Activated naive CD4-positive, alpha-beta T cell treated with anti-CD3 and anti-CD28 coated beads, Interleukin-2, amount 50 U/mL, for 72 hours (primary cell): ENCODE results near the gene PLEKHA7. TPM values are rescaled to one million over a fixed set of nuclear protein-coding genes. Genes with fewer than 3 reads are reported as not detected.
"Not testable (repeated sequence)": the region's sequence is repeated elsewhere in the genome, so short reads cannot be mapped to it uniquely, and the experiment has no call there.

Experiments
- ATAC-seq, 2 donors: fragments of 150-1000 bp; cut with Tn5 transposase; 2 replicates each; pipeline ENCODE4 v1.10.0; 2021; ENCODE audit warnings: mild to moderate bottlenecking in 2 of 2, moderate library complexity in 2 of 2
- DNase-seq, 2 donors: peaks; one replicate each; pipeline ENCODE4 v3.0.0; 2021 to 2022; ENCODE audit warnings: low spot score in 2 of 2
- H3K27ac Mint-ChIP-seq, 2 donors: one replicate each; pipeline ENCODE4 v1.8.0; 2022; ENCODE audit warnings: mild to moderate bottlenecking in 2 of 2, mixed read lengths in 2 of 2
- H3K36me3 Mint-ChIP-seq, 2 donors: one replicate each; pipeline ENCODE4 v1.8.0; 2022; ENCODE audit warnings: mixed read lengths in 2 of 2
- H3K9me3 Mint-ChIP-seq, 2 donors: one replicate each; pipeline ENCODE4 v1.8.0; 2022; ENCODE audit warnings: mixed read lengths in 2 of 2
- total RNA-seq, 2 donors: library from RNA; stranded (reverse); gene quantifications; one replicate each; pipeline ENCODE4 v1.2.3, GENCODE V29; 2022

PLEKHA7 gene
- total RNA-seq, 2 donors from 2014 or later, result 3.6 to 5.7 TPM

DNA sequence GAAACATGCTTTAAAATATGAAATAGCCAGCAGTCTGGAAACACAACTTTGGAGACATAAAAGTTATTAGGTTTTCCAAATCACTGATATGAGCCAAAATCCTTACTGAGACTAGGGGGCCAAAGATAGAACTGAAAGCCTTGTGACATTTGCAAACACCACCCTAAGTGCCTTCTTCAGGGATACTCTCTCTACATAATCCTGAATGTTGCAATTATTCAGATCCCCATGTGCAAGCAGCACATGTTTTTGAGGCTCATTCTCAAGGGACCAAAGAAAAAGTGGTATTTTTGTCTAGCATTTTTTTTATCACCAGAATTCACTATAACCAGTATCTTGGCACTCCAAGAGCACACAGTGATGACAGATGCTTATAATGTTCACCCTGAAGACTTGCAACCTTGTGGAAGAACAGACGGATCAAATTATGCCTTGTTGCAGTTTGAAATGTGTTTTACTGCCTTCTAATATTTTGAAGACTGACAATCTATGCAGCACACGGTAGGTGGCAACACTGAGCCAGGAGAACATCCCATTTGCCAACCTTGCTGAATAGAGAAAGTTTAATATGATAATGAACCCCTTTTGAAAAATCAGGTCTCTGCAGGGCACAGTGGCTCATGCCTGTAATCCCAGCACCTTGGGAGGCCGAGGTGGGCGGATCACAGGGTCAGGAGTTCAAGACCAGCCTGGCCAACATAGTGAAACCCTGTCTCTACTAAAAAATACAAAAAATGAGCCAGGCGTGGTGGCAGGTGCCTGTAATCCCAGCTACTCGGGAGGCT, 78.5 kb downstream of the PLEKHA7 start:
- Mint-ChIP-seq H3K27ac (no peak overlapping the region), H3K9me3 (no peaks in the 10 kb centered on the region), H3K36me3 (no peaks in the 10 kb centered on the region)
- peak in 1 of 2 donors; percentile 8 for DNase-seq
- peak in 1 of 2 donors; percentile 48 for ATAC-seq

DNA sequence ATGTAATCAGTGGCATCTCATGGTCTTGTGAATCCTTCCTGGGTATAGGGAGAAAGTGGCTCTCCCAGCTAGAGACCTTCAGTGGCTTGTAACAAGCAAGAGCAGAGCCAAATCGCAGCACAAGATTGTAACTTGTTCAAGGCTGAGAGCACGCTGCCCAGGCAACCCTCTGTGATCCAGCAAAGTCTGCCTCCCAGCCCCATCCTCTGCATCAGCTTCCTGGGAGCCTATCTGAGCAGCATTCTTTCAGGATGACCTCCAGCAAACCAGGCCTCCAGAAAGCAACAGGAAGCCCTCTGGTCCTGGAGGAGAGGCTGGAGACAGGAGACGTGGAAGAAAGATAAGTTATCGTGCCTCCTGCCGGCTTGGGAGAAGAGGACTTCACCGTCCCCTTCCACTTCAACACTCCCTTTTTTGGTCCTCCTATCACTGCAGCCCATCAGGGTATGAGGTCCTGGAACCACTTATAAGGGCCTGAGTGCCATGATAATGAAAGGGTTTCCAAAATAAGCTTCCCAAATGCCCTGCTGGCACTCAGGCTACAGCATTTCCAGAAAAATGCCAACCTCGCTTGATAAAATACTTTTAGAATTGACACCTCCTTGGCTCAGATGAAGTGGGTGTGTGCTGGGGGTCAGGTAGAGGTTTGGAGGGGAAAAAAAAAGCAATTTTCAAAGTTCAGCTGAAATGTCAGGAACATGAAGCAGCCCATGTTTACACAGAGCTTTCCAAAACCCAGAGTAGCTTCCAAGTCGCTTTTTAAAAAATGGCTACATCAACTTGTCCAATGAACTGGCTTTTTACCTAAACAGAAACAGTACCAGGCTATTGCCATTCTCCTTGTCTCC, 80.2 kb downstream of the PLEKHA7 start:
- DNase-seq, result no peak

DNA sequence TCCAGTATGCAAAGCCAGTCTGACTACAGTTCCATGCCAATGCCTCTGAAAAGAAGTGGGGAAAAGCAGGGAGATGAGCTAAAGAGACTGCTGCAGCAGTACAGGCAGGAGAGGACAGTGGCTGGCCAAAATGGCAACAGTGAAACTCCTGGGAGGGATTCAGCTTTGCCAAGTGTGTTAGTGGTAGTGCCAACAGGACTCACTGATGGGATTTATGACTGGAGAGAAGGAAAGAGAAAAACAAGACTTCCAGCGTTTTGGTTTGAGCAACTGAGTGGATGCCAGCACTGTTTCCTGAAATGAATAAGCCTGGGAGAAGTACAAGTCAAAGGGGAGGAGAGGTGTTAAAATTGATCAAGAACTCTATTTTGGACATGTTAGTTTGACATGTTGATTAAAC, 80.9 kb downstream of the PLEKHA7 start:
- DNase-seq (no peak), ATAC-seq (no peak)
- no peaks in the 10 kb centered on the region for H3K9me3 Mint-ChIP-seq
- peak overlapping the region in 1 of 2 donors; percentile 65 for H3K27ac Mint-ChIP-seq
- H3K36me3 Mint-ChIP-seq, result no peaks in the 10 kb centered on the region

More for the DNA sequence above, 80.2 kb downstream of the PLEKHA7 start:
- Mint-ChIP-seq H3K36me3 (no peaks in the 10 kb centered on the region), H3K9me3 (no peaks in the 10 kb centered on the region), H3K27ac (peak overlapping the region in 1 of 2 donors; percentile 9)
- no peak for ATAC-seq

DNA sequence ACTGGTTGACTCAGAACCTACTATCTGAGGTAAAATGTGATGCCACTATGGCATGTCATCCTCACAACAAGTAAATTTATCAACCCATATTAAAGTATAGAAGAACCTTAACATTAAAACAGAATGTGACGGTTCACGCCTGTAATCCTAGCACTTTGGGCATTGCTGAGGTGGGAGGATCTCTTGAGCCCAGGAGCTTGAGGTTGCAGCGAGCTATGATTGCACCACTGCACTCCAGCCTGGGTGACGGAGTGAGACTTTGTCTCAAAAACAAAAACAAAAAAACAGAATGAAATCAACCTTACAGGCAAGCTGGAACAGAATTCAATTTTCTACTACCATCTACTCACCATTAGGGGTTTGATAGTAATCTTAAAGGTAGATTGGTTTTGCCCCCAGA, 86.2 kb downstream of the PLEKHA7 start:
- Mint-ChIP-seq H3K9me3 (no peaks in the 10 kb centered on the region), H3K36me3 (no peaks in the 10 kb centered on the region), H3K27ac (no peak overlapping the region)
- no peak for ATAC-seq
- no peak for DNase-seq

DNA sequence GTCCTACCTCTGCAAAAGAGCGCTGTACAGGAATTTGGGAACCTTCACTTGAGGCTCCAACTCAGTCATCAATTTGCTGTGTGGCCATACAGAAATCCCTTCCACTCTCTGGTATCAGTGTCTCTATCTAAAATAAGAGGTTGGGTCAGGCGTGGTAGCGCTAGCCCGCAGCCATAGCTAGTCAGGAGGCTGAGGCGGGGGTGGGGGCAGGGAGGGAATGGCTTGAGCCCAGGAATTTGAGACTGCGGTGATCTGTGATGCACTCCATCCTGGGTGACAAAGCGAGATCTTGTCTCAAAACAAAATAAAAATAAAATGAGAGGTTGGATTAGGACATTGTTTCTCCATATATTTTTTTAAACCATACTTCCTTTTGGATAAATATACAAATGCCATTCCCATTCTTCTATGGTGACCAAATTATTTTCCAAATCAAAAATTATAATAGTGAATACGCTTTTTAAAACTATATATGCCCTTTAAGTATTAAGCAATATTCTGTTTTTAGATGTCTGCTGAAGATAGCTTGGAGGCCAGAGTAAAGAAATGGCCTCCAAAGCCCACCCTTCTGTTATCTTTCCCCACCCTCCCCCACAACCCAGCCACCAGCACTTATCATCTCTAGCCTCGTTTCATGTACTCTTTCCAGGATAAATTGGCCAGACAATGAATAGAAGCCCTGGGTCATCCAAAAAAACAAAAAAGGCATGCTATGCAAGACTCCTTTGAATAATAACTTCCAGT, 87.2 kb downstream of the PLEKHA7 start:
- DNase-seq (no peak), ATAC-seq (no peak)
- no peaks in the 10 kb centered on the region for H3K36me3 Mint-ChIP-seq
- no peaks in the 10 kb centered on the region for H3K9me3 Mint-ChIP-seq
- no peak overlapping the region for H3K27ac Mint-ChIP-seq

DNA sequence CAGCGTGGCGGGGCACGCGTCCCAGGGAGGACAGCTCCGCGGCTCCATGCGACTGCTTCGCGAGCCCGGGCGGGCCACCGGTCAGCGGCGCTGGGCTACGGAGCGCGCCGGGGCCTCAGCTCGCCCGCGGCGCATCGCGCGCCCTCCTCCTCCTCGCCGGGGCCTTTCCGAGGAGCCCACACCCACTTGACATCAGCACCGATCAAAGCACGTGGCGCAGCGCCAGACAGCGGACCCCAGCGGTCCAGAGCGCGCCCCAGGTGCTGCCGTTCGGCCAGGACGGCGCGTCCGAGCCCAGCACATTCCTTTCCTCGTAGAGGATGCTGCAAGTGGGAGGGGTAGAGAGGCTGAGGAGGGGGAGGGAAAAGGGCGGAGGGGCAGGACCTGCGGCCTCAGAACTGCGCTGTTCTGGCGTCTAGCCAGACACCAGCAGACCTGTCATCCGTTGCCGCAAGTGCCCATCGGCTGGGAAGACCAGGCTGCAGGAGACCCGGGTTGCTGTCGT, 88.6 kb downstream of the PLEKHA7 start:
- H3K9me3 Mint-ChIP-seq, result no peaks in the 10 kb centered on the region
- no peak overlapping the region for H3K27ac Mint-ChIP-seq
- no peaks in the 10 kb centered on the region for H3K36me3 Mint-ChIP-seq
- DNase-seq (peak; percentile 37 to 60), ATAC-seq (peak; percentile 71 to 74)

DNA sequence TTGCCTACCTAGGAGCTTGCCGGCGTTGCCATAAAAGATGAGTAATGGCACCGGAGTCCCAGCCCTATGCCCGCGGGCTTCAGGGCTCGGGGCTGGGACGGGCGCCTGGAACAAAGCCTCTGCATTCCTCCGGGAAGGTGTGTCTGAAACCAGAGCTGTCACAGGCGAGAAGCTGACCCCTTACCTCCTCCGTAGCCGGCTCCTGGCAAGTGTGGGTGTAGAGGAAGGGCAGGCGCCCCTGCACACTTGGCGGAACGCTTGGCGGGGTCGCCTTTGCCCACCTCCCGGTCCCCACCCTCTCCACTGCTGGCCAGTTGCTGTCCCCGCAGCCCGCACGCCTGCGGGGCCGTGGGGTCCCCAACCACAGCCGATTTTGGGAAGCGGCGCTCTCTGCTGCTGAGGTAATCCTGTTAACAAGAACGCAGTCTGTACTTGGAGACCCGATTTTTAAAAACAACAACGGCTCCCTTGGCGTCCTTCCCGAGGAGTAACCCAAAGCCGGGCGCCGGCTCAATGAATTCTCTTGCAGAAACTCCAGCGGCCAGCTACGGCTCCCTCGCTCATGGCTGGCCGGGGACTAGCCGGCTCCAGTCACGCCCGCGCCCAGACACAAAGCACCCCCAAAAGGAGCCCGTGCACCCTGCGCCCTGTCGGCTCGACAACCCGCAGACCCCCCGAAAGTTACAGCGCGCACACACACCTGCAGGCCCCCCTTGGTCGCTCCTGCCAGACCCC, 89.2 kb downstream of the PLEKHA7 start:
- ATAC-seq, result peak in 1 of 2 donors; percentile 43
- no peak overlapping the region for H3K27ac Mint-ChIP-seq
- no peak for DNase-seq
- H3K36me3 Mint-ChIP-seq, result no peaks in the 10 kb centered on the region
- H3K9me3 Mint-ChIP-seq, result no peaks in the 10 kb centered on the region

DNA sequence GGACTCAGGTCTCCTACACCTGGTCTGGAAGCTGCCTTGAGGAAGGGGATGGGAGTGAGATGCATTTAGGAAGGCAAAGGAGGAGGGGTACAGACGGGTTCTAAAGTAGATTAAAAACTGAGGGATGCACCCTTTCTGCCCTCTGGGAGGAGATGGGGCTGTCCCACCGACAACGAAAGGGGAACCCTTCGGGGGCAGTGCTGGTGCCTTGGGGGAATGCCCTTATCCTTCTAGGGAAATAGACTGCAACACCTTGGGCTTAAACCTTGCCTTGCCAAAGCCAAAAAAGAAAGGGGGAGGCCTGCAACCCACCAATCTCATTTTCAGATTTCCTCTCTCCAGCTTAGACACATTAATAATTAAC, 89.8 kb downstream of the PLEKHA7 start:
- H3K36me3 Mint-ChIP-seq, result no peaks in the 10 kb centered on the region
- no peaks in the 10 kb centered on the region for H3K9me3 Mint-ChIP-seq
- ATAC-seq (peak in 1 of 2 donors; percentile 72), DNase-seq (no peak)
- H3K27ac Mint-ChIP-seq, result no peak overlapping the region

DNA sequence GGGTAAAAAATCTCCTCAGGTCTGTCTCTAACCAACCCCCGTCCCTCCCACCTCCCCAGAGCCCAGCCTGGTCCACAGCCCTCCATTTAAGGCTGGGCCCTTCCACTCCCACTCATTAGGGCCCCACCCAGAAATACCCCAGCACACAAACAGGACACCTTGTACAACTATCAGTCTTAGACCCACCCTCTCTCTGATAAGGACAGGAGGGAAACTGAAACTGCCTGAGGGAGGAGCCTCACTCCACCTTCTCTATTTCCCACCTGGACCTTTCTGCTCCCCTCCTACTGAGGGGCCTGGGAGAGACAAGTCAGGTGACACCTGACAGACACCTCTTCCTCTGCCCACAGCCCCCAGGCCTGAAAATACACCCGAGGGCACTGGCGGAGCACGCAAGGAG, 90.2 kb downstream of the PLEKHA7 start:
- Mint-ChIP-seq H3K36me3 (no peaks in the 10 kb centered on the region), H3K9me3 (no peaks in the 10 kb centered on the region), H3K27ac (no peak overlapping the region)
- DNase-seq (no peak), ATAC-seq (no peak)

DNA sequence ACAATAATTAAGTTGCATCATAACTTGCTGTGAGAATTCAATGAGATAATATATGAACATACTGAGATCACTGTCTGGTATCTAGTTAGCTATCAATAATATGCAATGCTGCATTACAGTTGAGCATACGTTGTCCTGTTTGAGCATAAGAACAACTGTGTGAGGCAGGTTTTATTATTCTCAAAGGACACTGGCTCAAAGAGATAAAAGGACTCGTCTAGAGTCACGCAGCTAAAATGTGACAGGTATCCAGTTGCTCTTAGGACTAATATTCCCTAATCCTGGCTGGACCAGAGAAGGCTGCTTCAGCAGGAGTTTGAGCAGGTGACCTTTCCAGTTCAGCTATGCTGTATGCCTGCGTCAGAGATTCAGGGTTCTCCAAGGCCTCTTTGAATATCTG, 92.5 kb downstream of the PLEKHA7 start:
- Mint-ChIP-seq H3K9me3 (no peaks in the 10 kb centered on the region), H3K36me3 (peaks cover 7 to 8% of the 10 kb centered on the region in 2 donors), H3K27ac (no peak overlapping the region)
- DNase-seq, result no peak
- ATAC-seq, result no peak

DNA sequence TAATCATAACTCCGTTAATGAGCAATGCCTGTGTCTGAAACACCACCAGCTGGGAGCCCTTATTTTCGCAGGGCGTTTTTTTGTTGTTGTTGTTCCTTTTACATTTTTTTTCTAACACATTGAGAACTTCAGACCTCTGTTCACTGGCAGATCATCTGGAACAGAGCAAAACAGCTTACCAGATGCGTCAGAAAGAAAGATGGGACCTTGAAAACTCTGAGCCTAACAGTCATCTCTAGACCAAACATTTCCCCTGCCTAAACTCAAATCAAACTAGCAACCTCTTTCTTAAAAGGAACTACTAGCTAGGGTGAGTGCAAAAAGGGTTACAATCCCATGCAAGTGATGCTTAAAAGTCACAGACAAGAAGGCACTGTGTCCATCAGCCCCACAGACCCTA, 93.2 kb downstream of the PLEKHA7 start:
- Mint-ChIP-seq H3K9me3 (no peaks in the 10 kb centered on the region), H3K27ac (no peak overlapping the region), H3K36me3 (peaks cover 7 to 9% of the 10 kb centered on the region in 2 donors)
- no peak for ATAC-seq
- DNase-seq, result no peak

DNA sequence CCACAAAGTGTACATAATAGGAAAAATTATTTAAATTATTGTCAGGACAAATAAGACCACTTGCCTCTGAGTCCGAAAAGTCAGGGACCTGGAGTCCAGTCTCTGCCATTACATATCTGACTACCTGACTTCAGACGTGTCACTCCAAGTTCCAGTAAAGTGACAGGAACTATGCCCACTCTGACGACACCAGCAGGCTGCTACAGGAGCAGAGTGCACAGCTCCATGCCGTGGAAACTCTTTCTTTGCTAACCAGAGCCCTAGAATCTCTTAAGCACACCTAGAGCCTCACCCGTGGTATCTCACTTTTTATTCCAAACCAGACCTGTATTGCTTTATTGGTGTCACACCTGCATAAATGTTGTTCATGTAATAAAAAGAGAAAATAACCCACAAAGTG, 93.7 kb downstream of the PLEKHA7 start:
- no peak for ATAC-seq
- no peak for DNase-seq
- Mint-ChIP-seq H3K27ac (no peak overlapping the region), H3K9me3 (no peaks in the 10 kb centered on the region), H3K36me3 (peaks cover 7 to 9% of the 10 kb centered on the region in 2 donors)

DNA sequence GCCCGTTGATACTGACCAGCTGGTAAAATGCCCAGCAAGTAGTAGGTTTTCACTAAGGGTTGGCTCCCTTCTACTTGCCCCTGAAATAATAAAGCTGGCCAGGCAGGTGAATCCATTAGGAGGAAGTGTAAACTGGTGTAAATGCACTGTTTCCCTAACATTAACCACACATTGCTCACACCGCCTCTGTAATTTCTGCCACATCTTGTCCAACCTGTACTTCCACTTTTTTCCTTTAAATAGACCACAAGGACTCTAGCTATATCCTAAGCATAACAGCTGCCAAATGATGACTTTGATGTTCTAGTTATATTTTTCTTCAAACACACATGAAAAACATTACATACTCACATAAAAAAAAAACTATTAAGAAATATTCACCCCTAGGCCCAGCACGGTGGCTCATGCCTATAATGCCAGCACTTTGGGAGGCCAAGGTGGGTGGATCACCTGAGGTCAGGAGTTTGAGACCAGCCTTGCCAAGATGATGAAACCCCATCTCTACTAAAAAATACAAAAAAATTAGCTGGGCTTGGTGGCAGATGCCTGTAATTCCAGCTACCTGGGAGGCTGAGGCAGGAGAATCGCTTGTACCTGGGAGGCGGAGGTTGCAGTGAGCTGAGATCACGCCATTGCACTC, 95.6 kb downstream of the PLEKHA7 start:
- H3K27ac Mint-ChIP-seq, H3K36me3 Mint-ChIP-seq, H3K9me3 Mint-ChIP-seq, DNase-seq, ATAC-seq: not testable (repeated sequence)

DNA sequence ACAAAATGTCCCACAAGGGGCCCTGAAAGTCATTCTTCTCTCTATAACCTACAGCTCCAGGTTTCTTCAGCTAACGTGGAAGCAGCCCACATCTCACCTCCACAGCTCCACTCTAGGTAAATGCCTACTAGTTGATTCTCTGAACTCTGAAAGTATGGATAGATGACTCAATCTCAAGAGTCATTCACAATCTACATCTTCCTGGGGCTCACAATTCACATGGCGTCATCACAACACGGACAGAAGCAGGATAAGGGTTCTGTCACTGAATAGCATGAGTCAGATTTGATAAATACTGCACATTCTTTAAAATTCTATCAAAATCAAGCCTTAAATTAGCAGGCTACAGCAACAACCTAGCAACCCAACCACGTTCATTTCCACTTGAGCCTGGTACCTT, 96.3 kb downstream of the PLEKHA7 start:
- DNase-seq, result no peak
- ATAC-seq, result no peak
- H3K27ac Mint-ChIP-seq, result no peak overlapping the region
- H3K36me3 Mint-ChIP-seq, result peaks cover 7 to 9% of the 10 kb centered on the region in 2 donors
- no peaks in the 10 kb centered on the region for H3K9me3 Mint-ChIP-seq

DNA sequence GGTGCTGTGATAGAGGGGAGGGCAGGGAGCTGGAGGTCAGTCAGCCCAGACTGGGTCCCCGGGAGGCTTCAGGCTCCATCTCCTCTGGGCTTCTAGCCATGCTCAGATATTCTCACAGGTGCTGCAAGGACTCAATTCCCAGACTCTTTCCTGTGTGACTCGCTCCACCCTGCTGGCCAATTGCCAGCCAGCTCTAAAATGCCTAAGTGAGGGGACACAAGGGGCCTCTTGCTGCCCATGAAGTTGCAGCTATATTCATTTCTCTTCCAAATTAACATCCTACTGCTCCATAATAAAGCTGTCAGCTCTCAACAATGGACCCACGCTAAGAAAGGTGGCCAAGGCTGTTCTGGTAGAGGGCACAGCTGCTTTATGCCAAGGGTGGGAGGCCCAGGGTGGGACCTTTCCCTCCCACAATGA, 101.5 kb downstream of the PLEKHA7 start:
- H3K9me3 Mint-ChIP-seq, result no peaks in the 10 kb centered on the region
- H3K27ac Mint-ChIP-seq, result no peak overlapping the region
- no peak for DNase-seq
- no peak for ATAC-seq
- peaks cover 7 to 9% of the 10 kb centered on the region in 2 donors for H3K36me3 Mint-ChIP-seq

DNA sequence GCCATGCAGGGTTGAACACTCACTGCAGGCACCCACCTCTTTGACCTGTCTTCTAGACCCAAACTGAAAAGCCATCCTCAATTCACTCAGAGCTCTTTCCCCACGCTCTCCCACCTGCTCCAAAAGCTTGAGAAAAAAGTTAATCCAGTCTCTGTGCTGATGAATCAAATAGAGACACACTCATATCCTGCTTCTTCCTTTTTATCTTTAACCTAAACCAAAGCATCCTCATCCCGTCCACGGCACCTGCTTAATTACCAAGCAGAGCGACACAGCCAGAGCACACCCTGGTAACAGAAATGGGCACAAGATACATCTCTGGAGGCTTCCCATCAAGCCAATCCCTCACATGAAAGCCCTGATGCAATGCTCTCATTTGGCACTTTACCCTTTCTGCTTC, 102.6 kb downstream of the PLEKHA7 start:
- no peaks in the 10 kb centered on the region for H3K9me3 Mint-ChIP-seq
- H3K36me3 Mint-ChIP-seq, result peaks cover 0 to 2% of the 10 kb centered on the region in 2 donors
- peak overlapping the region in 1 of 2 donors; percentile 20 for H3K27ac Mint-ChIP-seq
- DNase-seq (no peak), ATAC-seq (peak; percentile 78 to 86)
